ENCODE data around the gene IRF9.

GRCh38 chr14:24184104-24184970, 23.3 kb downstream of the IRF9 start:
- TF ChIP-seq GATA2 (IDR thresholded peaks at IDR 0.05; ENCODE audit: low read depth, low read length) (no peak), GATA3 (IDR thresholded peaks at IDR 0.05; ENCODE audit: low read depth, low read length) (no peak)
